OCI-LY1 (cell line): Measurements from ENCODE around the gene MPP1.

Source experiments
- CTCF ChIP-seq: fragments of 200-600 bp; sonication (generic), shearing (Covaris generic); IDR thresholded peaks from 2 replicates; pipeline ENCODE4 v1.5.1; 2017; ENCODE audit warnings: mild to moderate bottlenecking, antibody characterized with exemption, low read length, moderate library complexity, mixed read lengths
- EZH2 ChIP-seq: fragments of 200-600 bp; sonication (generic), shearing (Covaris generic); IDR thresholded peaks from 2 replicates; pipeline ENCODE4 v1.8.0; 2017; ENCODE audit warnings: borderline replicate concordance, mixed run types, mild to moderate bottlenecking, antibody characterized with exemption, low read length, moderate library complexity, mixed read lengths

- TF ChIP-seq CTCF (no peak), EZH2 (no peak)
Measured at GRCh38 chrX:154834562-154834961, 29.3 kb upstream of the MPP1 start, which contains the start of gene SMIM9.
